ENCODE results near the gene SLC9A8.

DNA sequence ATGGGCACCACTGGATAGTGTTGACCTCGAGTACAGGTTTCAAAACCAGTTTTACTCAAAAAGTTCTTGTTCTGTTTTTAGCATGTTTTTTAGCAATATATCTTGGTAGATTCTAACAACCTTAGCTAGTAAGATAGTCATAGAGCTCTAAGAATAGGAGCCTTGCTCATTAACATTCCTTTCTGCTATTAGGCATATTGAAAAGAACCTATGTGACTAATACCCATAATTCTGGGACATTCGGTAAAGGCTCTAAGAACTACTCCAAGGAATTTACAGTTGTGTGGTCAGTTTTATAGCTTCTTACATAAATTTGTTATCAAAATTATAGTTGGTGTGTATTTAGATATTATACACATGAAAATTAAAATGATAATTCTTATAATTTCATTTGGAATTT, 11.6 kb downstream of the SLC9A8 start:
- TF ChIP-seq, protein P1, sequence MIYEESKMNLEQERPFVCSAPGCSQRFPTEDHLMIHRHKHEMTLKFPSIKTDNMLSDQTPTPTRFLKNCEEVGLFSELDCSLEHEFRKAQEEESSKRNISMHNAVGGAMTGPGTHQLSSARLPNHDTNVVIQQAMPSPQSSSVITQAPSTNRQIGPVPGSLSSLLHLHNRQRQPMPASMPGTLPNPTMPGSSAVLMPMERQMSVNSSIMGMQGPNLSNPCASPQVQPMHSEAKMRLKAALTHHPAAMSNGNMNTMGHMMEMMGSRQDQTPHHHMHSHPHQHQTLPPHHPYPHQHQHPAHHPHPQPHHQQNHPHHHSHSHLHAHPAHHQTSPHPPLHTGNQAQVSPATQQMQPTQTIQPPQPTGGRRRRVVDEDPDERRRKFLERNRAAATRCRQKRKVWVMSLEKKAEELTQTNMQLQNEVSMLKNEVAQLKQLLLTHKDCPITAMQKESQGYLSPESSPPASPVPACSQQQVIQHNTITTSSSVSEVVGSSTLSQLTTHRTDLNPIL (CRISPR knock-in tag; IDR thresholded peaks at IDR 0.05; ENCODE audit: low read depth): no peak
- TF ChIP-seq ISL1 (CRISPR knock-in tag; IDR thresholded peaks at IDR 0.05): no peak

Data from SK-N-SH treated with all-trans-retinoic acid at 6 μM for 48 hours (cell line).